Activated CD8-positive, alpha-beta memory T cell treated with anti-CD3 and anti-CD28 coated beads for 24 hours (primary cell): Measurements from ENCODE around the gene C9orf50.
"Not testable (repeated sequence)": the region's sequence is repeated elsewhere in the genome, so short reads cannot be mapped to it uniquely, and the experiment has no call there.

Experiments used
- DNase-seq: peaks from one replicate; pipeline ENCODE4 v3.0.0-alpha.2; 2020

C9orf50 gene

GRCh38 chr9:129647635-129648034 is 26.7 kb upstream of the C9orf50 start:
- no peak for DNase-seq

- no peak for DNase-seq
Observed at GRCh38 chr9:129646654-129647053, 25.8 kb upstream of the C9orf50 start.

- no peak for DNase-seq
Observed at GRCh38 chr9:129646252-129646651, 25.4 kb upstream of the C9orf50 start.

- DNase-seq: no peak
Observed at GRCh38 chr9:129644902-129645301, 24.0 kb upstream of the C9orf50 start.

- no peak for DNase-seq
Observed at GRCh38 chr9:129644365-129644764, 23.5 kb upstream of the C9orf50 start.

- no peak for DNase-seq
Observed at GRCh38 chr9:129643706-129644105, 22.8 kb upstream of the C9orf50 start.

GRCh38 chr9:129641750-129642585 is 21.1 kb upstream of the C9orf50 start, which contains the start of gene ASB6:
TSS of gene ASB6 (minus strand) at chr9:129642151. CDS start at chr9:129641999, 152 bp downstream.
- DNase-seq: peak; percentile 100

GRCh38 chr9:129640871-129641749 is 20.2 kb upstream of the C9orf50 start:
- DNase-seq: no peak

DNA sequence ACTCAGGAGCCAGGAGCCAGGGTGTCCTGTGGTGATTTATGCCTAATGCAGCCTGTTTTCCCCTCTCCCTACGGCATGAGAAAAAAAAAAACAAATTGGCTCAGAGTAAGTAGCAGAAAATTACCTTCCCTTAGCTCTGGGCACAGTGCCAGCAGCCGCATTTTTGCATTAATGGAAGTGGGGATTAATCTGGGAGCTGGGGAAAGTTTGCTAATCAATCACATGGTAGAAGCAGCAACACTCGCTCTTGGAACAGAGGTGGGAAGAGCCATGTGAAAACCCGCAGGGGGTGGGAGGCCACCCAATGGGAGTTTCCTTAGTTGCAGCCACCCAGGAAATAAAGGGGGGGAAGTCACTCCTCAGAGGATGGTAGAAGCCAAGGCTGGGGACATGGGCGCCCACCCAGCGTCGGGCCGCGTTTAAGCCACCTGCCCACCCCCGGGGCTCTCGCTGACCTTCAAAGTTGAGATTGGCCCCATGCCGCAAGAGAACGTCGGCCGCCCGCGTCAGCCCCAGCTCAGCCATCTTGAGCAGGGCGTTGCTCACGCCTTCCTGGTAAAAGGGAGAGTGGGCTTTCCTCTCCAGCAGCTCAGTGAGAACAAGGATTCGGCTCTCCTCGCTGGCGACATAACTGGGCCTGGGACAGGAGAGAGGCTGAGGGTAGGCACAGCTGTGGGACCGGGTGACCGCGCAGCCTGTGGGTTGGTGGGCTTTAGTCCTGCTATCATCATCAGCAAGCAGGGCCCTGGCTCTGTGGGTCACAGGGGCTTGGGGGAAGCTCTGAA is 19.4 kb upstream of the C9orf50 start:
- no peak for DNase-seq

DNA sequence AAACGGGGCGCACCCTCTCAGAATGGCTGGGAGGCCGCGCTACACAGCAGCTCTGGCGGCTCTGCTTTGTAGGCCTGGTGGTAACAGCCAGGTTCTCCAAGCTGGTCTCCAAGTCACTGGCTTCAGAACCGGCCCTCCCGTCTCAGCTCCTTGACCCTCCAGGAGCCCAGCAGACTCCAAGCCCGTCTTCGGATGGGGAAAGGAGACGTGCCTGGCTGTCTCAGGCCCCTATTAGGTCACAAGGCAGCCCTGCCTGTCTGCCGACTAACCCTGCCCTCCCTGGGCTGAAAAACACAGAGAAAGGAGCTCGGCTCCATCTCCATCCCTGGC is 18.8 kb upstream of the C9orf50 start:
- DNase-seq: no peak

DNA sequence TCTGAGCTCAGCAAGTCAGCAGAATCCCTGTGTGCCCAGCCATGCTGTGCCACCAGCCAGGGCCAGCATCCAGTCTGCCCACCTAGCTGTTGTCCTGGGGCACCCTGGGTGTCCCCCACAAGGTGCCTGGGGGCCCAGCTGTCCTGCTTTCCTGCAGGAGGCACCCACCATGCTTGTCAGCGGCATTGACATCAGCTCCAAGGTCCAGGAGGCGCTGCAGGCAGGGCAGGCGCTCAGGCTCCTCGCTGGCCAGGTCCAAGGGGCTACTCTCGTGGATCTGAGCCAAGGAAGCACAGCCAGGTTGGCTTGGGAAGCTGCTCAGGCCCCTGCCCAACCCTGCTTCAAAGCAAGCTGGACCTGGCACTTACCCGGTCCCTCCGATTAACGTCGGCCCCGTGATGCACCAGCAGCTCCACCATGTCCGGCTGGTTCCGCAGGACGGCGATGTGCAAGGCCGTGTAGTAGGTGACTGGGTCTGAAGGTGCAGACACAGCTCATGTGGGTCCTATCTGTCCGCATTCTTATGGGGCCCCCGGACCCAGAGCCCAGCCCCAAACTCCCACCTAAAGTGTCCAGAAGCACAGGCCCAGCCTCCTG is 18.2 kb upstream of the C9orf50 start:
- no peak for DNase-seq

DNA sequence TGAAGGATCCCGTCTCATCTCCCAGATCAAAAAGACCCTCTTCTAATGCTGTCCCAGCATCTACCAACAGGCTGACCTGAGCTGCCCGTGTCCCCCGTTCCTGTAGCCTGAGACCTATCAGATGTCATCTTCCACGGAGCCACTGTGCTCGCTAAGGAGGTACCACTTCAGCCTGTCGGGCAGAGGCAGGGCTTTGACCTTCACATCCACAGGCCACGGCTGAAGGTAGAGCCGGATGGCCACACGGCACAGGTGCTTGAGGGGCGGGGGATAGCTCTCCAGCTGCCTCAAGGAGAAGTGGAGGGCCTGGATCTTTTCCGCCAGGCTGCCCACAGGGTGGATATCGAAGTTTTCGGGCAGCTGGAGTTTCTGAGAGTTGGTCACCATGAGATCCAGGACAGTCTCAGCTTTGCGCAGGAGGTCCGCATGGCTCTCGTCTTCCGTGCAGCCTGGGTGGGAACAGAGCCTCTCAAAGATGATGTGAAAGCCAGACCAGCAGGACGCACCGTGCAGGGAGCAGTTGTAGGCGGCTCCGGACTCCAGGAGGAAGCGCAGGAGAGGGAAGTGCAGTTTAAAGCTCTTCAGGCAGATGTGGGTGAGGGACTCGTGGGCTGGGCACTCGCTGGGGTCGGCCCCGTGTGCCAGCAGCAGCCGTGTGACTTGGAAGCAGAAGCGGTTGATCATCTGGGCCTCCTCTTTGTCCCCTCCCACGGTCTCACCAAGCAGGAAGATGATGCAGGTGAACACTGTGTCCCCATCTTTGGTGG is 17.0 kb upstream of the C9orf50 start:
- no peak for DNase-seq

DNA sequence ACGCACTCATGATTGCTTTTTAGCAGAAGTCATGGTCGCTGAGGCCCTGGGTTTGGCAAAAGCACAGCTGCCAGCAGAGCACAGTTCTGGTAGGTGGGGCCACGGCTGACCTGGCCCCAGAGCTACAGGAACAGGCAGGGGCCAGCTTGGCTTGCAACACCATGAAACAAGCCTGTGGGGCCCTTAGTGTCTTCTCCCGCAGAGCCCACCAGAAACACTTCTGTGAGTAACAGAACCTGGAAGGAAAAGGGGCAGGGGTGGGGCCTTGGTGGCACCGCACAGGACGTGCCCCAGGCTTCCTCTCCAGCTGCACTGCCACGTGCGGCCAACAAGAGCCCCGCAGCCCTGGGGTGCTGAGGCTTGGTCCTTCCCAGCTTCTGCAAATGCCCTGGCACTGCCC is 16.2 kb upstream of the C9orf50 start:
- no peak for DNase-seq

GRCh38 chr9:129636343-129636742 is 15.4 kb upstream of the C9orf50 start:
- not testable (repeated sequence) for DNase-seq

- DNase-seq: no peak
Observed at GRCh38 chr9:129635099-129636065, 14.5 kb upstream of the C9orf50 start.

DNA sequence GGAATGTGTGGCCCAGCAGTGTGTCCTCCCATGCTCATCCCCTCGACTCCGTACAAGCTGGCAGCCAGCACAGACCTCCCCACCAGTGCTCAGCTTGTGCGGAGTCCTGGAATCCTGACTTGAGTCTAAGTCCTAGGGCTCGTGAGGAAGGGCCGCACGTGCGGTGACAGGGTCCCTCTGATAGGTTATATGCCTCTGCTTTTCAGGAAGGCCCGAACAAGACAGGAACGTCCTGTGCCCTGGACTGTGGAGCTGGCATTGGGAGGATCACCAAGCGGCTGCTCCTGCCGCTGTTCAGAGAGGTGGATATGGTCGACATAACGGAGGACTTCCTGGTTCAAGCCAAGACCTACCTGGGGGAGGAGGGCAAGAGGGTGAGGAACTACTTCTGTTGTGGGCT is 12.9 kb upstream of the C9orf50 start:
- DNase-seq: no peak

DNA sequence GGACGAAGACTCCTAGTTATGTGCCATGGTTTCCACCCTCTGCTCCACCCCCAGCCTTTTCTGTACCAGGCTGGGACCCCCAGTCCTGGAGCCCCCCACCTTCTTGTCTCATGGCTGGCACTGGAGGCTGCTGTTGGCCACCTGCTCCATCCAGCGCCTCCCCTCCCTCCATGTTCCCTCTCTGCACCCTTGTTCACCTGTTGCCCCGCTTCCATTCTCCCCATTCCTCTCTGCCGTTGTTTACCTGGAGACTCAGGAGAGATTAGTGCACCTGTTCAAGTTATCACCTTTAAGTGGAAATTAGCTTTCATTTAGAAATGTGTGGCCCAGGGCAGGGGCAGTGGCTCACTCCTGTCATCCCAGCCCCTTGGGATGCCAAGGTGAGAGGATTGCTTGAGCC is 12.3 kb upstream of the C9orf50 start:
- no peak for DNase-seq

- no peak for DNase-seq
Observed at GRCh38 chr9:129632460-129632859, 11.6 kb upstream of the C9orf50 start.

DNA sequence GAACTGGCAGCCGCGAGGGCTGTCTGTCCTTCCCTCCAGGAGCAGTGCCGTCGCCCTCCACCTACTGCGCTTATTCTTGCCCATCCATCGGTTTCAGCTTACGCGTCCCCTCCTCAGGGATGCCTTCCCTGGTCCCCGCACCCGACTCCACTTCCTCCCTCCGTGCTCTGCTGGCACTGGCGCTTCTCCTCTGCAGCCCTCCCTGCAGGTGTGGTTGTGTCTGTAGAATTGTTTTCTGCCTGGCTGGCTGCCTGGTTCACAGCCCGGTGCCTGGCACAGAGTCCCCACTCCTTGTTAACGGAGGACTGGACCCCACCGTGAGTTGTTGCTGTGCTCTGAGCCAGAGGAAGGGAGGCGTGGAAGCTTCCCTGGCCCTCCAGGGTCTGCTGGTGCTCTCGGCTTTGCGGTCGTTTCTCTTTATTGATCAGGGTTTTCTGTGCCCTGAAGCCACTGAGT is 10.8 kb upstream of the C9orf50 start:
- no peak for DNase-seq

DNA sequence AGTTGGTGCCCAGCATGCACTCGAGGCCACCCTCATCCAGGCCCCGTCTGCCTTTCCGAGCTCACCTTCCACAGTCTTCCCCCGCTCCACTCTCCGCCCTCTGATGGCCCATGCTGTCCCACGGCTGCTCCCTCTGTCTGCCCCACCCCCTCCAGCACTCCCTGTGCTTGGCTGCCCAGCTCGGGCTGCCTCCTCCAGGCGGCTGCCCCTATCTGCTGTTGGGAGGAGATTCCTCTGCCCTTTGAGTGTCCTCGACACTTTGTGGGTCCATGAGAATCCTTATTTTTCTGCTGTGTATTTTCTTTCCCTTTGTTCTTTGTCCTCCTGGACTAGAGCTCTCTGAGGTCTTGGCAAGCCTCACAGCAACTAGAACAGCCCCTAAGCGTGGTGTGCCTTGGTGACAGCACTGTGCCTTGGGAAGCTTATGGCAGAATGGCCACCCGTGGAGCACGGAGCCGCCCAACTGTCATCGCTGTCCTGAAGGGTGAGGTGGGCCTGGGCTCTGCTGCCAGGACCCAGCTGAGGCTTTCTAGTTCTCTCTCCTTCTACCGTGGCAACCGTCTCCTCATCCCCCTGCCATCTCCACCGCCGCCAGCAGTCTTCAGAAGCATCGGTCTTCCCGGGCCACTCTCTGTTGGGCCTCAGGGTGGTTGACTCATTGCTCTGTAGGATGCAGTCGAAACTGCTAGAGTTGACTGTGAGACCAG is 10.2 kb upstream of the C9orf50 start:
- no peak for DNase-seq
